ENCODE data around the gene ATP6AP2. TPM values are rescaled to one million over a fixed set of nuclear protein-coding genes. Genes with fewer than 3 reads are reported as not detected.

ATP6AP2 gene
- total RNA-seq, 1 donor = 132 TPM

- H4K20me1 ChIP-seq (ENCODE audit: insufficient read depth, low read length) = no peaks in the 10 kb centered on the region
- H3K4me3 ChIP-seq (ENCODE audit: insufficient read depth, low read length) = no peak overlapping the region
- no peak overlapping the region for H3K4me2 ChIP-seq (ENCODE audit: insufficient read depth, low read length)
- no peak overlapping the region for H3K27ac ChIP-seq (ENCODE audit: low read depth, low read length)
- H3K27me3 ChIP-seq (ENCODE audit: insufficient read depth, low read length) = peaks cover 6% of the 10 kb centered on the region
- no peaks in the 10 kb centered on the region for H3K79me2 ChIP-seq (ENCODE audit: insufficient read depth, low read length)
- H3K9me3 ChIP-seq (ENCODE audit: low read depth, low read length) = no peaks in the 10 kb centered on the region
- TF ChIP-seq CTCF (IDR thresholded peaks at IDR 0.05; ENCODE audit: extremely low read depth, low read depth, low read length) = no peak
- H3K36me3 ChIP-seq (ENCODE audit: insufficient read depth, low read length) = peaks cover 9% of the 10 kb centered on the region
- no peaks in the 10 kb centered on the region for H3K4me1 ChIP-seq (ENCODE audit: insufficient read depth, low read length)
- no peak overlapping the region for H2AFZ ChIP-seq (ENCODE audit: low read length)
- no peak for DNase-seq (ENCODE audit: insufficient read length, low spot score, missing footprints)
These were observed 22.7 kb downstream of the ATP6AP2 start for GRCh38 chrX:40603446-40603845.

DNA sequence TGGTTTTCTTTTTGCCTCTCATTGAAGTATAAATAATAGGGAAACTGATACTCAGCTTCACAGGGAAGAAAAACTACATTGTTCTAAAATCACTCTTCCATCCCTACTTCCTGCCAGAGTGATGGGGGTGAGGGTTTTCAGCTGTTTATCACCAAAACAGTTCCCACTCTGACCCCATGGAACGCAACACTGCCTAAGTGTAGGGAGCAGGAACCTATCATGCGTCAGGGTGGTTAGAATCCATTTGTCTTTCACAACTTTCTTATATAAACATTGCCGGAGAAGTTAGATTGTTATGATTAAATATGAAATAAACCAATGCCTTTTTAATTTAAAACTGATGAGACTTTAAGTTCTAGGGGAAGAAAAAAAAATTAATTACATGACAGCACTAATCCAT is 26.6 kb downstream of the ATP6AP2 start:
- Histone ChIP-seq H3K9me3 (ENCODE audit: low read depth, low read length) (no peaks in the 10 kb centered on the region), H3K27me3 (ENCODE audit: insufficient read depth, low read length) (peaks cover 8% of the 10 kb centered on the region), H3K4me3 (ENCODE audit: insufficient read depth, low read length) (no peak overlapping the region), H4K20me1 (ENCODE audit: insufficient read depth, low read length) (no peaks in the 10 kb centered on the region), H3K4me1 (ENCODE audit: insufficient read depth, low read length) (no peaks in the 10 kb centered on the region), H3K27ac (ENCODE audit: low read depth, low read length) (no peak overlapping the region), H2AFZ (ENCODE audit: low read length) (no peak overlapping the region), H3K79me2 (ENCODE audit: insufficient read depth, low read length) (no peaks in the 10 kb centered on the region), H3K4me2 (ENCODE audit: insufficient read depth, low read length) (no peak overlapping the region), H3K36me3 (ENCODE audit: insufficient read depth, low read length) (no peaks in the 10 kb centered on the region)
- TF ChIP-seq CTCF (IDR thresholded peaks at IDR 0.05; ENCODE audit: extremely low read depth, low read depth, low read length) = no peak
- DNase-seq (ENCODE audit: insufficient read length, low spot score, missing footprints) = no peak

DNA sequence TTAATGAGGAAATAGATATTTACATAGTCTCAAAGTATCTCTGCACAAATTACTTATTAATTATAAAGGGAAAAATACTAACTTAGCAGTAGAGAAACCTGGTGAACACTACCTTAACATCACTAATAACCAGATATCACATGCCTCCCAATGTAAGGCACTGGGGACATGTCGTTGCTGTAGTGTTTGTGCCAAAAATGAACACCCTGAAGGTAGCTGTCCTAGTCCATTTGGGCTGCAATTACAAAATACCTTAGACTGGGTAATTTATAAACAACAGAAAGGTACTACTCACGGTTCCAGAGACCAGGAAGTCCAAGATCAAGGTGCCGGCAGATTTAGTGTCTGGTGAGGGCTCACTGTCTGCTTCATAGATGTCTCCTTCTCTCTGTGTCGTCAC is 31.7 kb downstream of the ATP6AP2 start:
- Histone ChIP-seq H3K27ac (ENCODE audit: low read depth, low read length) (no peak overlapping the region), H3K4me2 (ENCODE audit: insufficient read depth, low read length) (no peak overlapping the region), H3K27me3 (ENCODE audit: insufficient read depth, low read length) (peaks cover 19% of the 10 kb centered on the region), H3K79me2 (ENCODE audit: insufficient read depth, low read length) (no peaks in the 10 kb centered on the region), H4K20me1 (ENCODE audit: insufficient read depth, low read length) (no peaks in the 10 kb centered on the region), H3K36me3 (ENCODE audit: insufficient read depth, low read length) (no peaks in the 10 kb centered on the region), H3K4me1 (ENCODE audit: insufficient read depth, low read length) (no peaks in the 10 kb centered on the region), H3K4me3 (ENCODE audit: insufficient read depth, low read length) (no peak overlapping the region), H2AFZ (ENCODE audit: low read length) (no peak overlapping the region), H3K9me3 (ENCODE audit: low read depth, low read length) (no peaks in the 10 kb centered on the region)
- no peak for DNase-seq (ENCODE audit: insufficient read length, low spot score, missing footprints)
- TF ChIP-seq CTCF (IDR thresholded peaks at IDR 0.05; ENCODE audit: extremely low read depth, low read depth, low read length) = no peak

- H3K36me3 ChIP-seq (ENCODE audit: insufficient read depth, low read length) = no peaks in the 10 kb centered on the region
- H2AFZ ChIP-seq (ENCODE audit: low read length) = no peak overlapping the region
- TF ChIP-seq CTCF (IDR thresholded peaks at IDR 0.05; ENCODE audit: extremely low read depth, low read depth, low read length) = no peak
- H3K27ac ChIP-seq (ENCODE audit: low read depth, low read length) = no peak overlapping the region
- DNase-seq (ENCODE audit: insufficient read length, low spot score, missing footprints) = no peak
- no peak overlapping the region for H3K4me3 ChIP-seq (ENCODE audit: insufficient read depth, low read length)
- H3K27me3 ChIP-seq (ENCODE audit: insufficient read depth, low read length) = peaks cover 23% of the 10 kb centered on the region
- H3K4me2 ChIP-seq (ENCODE audit: insufficient read depth, low read length) = no peak overlapping the region
- no peaks in the 10 kb centered on the region for H3K79me2 ChIP-seq (ENCODE audit: insufficient read depth, low read length)
- H3K4me1 ChIP-seq (ENCODE audit: insufficient read depth, low read length) = no peaks in the 10 kb centered on the region
- H4K20me1 ChIP-seq (ENCODE audit: insufficient read depth, low read length) = no peaks in the 10 kb centered on the region
- no peaks in the 10 kb centered on the region for H3K9me3 ChIP-seq (ENCODE audit: low read depth, low read length)
These were observed 35.2 kb downstream of the ATP6AP2 start for GRCh38 chrX:40615976-40616375.

All from osteoblast (primary cell).